ENCODE data around the gene SLC35A2. TPM values are rescaled to one million over a fixed set of nuclear protein-coding genes. Genes with fewer than 3 reads are reported as not detected.
"Not testable (repeated sequence)": the region's sequence is repeated elsewhere in the genome, so short reads cannot be mapped to it uniquely, and the experiment has no call there.

Gene SLC35A2
- total RNA-seq, 1 experiment from 2014 or later: 12.7 TPM

DNA sequence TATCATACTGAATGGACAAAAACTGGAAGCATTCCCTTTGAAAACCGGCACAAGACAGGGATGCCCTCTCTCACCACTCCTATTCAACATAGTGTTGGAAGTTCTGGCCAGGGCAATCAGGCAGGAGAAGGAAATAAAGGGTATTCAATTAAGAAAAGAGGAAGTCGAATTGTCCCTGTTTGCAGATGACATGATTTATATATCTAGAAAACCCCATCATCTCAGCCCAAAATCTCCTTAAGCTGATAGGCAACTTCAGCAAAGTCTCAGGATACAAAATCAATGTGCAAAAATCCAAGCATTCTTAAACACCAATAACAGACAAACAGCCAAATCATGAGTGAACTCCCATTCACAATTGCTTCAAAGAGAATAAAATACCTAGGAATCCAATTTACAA is 39.4 kb downstream of the SLC35A2 start:
- not testable (repeated sequence) for H3K9me2 ChIP-seq (replicated peaks; ENCODE audit: insufficient read depth, low read length); H3K4me2 ChIP-seq (ENCODE audit: low read depth, low read length, poor library complexity, severe bottlenecking); DNase-seq; H3K79me2 ChIP-seq (ENCODE audit: low read length); H3K9ac ChIP-seq (ENCODE audit: low read length); H3K27ac ChIP-seq (ENCODE audit: low read length); H3K36me3 ChIP-seq (ENCODE audit: insufficient read depth, low read length); H3K27me3 ChIP-seq (ENCODE audit: low read length); H3K4me1 ChIP-seq (ENCODE audit: low read length); H2AFZ ChIP-seq (ENCODE audit: low read length); H3K4me3 ChIP-seq (ENCODE audit: low read length); H4K20me1 ChIP-seq (ENCODE audit: insufficient read depth, low read depth, low read length); H3K9me3 ChIP-seq (ENCODE audit: low read length)

DNA sequence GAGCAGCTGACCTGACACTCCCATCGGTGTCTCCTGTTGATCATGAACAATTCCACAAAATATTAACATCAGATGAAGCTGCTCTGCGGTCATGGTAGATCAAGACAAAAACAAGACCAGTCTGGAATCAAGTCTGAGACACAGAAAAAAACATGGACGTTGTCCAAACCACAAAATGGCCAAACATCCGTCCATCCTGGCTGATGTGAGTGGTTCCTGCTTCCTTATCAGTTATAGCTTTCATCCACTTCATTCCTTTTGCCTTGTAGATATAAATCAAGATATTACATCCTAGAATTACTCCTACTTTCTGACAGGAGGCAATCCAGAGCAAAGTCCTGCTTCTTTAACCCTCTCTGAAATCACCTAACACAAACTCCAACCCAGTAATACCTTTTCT is 47.2 kb downstream of the SLC35A2 start:
- no peaks in the 10 kb centered on the region for H4K20me1 ChIP-seq (ENCODE audit: insufficient read depth, low read depth, low read length)
- no peaks in the 10 kb centered on the region for H3K79me2 ChIP-seq (ENCODE audit: low read length)
- H2AFZ ChIP-seq (ENCODE audit: low read length): no peak overlapping the region
- no peak overlapping the region for H3K4me2 ChIP-seq (ENCODE audit: low read depth, low read length, poor library complexity, severe bottlenecking)
- H3K36me3 ChIP-seq (ENCODE audit: insufficient read depth, low read length): no peaks in the 10 kb centered on the region
- no peak overlapping the region for H3K4me3 ChIP-seq (ENCODE audit: low read length)
- H3K9me2 ChIP-seq (replicated peaks; ENCODE audit: insufficient read depth, low read length): no peaks in the 10 kb centered on the region
- no peaks in the 10 kb centered on the region for H3K9me3 ChIP-seq (ENCODE audit: low read length)
- H3K4me1 ChIP-seq (ENCODE audit: low read length): no peaks in the 10 kb centered on the region
- H3K27ac ChIP-seq (ENCODE audit: low read length): no peak overlapping the region
- H3K27me3 ChIP-seq (ENCODE audit: low read length): no peaks in the 10 kb centered on the region
- H3K9ac ChIP-seq (ENCODE audit: low read length): no peak overlapping the region
- DNase-seq: no peak

DNA sequence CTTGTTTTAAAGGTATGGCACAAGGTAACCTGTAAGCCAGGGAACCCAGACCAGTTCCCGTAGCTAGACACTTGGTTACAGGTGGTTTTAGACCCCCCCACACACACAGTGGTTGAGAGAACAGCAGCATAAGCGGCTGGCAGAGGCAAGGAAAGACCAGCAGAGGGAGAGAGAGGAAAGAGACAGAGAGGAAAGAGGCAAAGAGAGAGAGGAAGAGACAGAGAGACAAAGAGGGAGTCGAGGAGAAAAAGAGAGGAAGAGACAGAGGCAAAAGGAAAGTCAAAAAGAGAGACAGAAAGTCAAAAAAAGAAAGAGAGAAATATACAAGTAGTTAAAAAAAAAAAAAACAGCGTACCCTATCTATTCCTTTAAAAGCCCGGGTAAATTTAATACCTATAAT is 56.5 kb downstream of the SLC35A2 start:
- no peak overlapping the region for H3K4me2 ChIP-seq (ENCODE audit: low read depth, low read length, poor library complexity, severe bottlenecking)
- peaks cover 8% of the 10 kb centered on the region for H3K4me1 ChIP-seq (ENCODE audit: low read length)
- H3K9me3 ChIP-seq (ENCODE audit: low read length): no peaks in the 10 kb centered on the region
- H3K9me2 ChIP-seq (replicated peaks; ENCODE audit: insufficient read depth, low read length): no peaks in the 10 kb centered on the region
- DNase-seq: no peak
- no peaks in the 10 kb centered on the region for H3K36me3 ChIP-seq (ENCODE audit: insufficient read depth, low read length)
- H2AFZ ChIP-seq (ENCODE audit: low read length): no peak overlapping the region
- H3K27ac ChIP-seq (ENCODE audit: low read length): no peak overlapping the region
- H3K4me3 ChIP-seq (ENCODE audit: low read length): no peak overlapping the region
- H3K27me3 ChIP-seq (ENCODE audit: low read length): no peaks in the 10 kb centered on the region
- H3K79me2 ChIP-seq (ENCODE audit: low read length): no peaks in the 10 kb centered on the region
- no peak overlapping the region for H3K9ac ChIP-seq (ENCODE audit: low read length)
- H4K20me1 ChIP-seq (ENCODE audit: insufficient read depth, low read depth, low read length): no peaks in the 10 kb centered on the region

DNA sequence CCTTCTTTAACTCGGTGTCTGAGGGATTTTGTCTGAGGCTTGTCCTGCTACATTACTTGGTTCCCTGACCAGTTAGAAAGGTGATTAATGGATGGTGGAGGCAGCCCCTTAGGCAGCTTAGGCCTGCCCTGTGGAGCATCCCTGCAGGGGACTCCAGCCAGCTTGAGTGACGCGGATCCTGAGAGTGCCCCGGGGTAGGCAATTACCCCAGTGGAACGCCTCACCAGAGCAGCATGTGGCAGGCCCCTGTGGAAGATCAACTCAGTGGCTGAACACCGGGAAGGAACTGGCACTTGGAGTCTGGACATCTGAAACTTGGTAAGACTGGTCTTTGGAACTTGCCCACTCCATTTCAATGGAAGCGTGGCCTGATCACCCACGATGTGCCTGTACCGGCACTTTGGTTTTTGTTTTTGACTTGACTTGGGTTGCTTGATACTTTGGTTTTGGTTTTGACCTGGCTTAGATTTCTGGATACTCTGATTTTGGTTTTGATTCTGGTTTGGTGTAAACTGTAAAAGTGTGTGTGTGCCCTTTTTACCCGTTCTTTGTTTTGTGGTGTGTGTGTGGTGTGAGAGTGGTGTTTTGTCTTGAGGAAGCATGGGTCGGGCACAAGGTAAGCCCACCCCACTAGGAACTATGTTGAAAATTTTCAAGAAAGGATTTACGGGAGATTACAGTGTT is 57.2 kb downstream of the SLC35A2 start:
- H2AFZ ChIP-seq (ENCODE audit: low read length); H3K4me1 ChIP-seq (ENCODE audit: low read length); DNase-seq; H3K4me2 ChIP-seq (ENCODE audit: low read depth, low read length, poor library complexity, severe bottlenecking); H3K27ac ChIP-seq (ENCODE audit: low read length); H3K9me3 ChIP-seq (ENCODE audit: low read length); H3K9me2 ChIP-seq (replicated peaks; ENCODE audit: insufficient read depth, low read length); H3K79me2 ChIP-seq (ENCODE audit: low read length); H3K36me3 ChIP-seq (ENCODE audit: insufficient read depth, low read length); H3K27me3 ChIP-seq (ENCODE audit: low read length); H4K20me1 ChIP-seq (ENCODE audit: insufficient read depth, low read depth, low read length); H3K4me3 ChIP-seq (ENCODE audit: low read length); H3K9ac ChIP-seq (ENCODE audit: low read length): not testable (repeated sequence)

DNA sequence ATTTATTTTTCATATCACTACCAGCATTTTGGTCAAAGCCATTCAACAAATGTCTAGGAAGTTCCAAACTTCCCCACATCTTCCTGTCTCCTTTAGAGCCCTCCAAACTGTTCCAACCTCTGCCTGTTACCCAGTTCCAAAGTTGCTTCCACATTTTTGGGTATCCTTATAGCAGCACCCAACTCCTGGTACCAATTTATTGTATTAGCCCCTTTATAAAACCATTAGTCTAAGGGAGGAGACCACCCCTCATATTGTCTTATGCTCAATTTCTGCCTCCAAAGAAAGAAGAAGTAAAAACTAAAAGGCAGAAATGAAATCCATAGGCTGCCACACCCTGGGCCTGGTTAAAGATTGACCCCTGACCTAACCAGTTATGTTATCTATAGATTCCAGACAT is 58.0 kb downstream of the SLC35A2 start:
- Histone ChIP-seq H3K4me2 (ENCODE audit: low read depth, low read length, poor library complexity, severe bottlenecking) (peak overlapping the region; percentile 23), H3K4me1 (ENCODE audit: low read length) (peaks cover 13% of the 10 kb centered on the region)
- H3K9ac ChIP-seq (ENCODE audit: low read length); H3K9me2 ChIP-seq (replicated peaks; ENCODE audit: insufficient read depth, low read length); H3K4me3 ChIP-seq (ENCODE audit: low read length); H3K27ac ChIP-seq (ENCODE audit: low read length); H4K20me1 ChIP-seq (ENCODE audit: insufficient read depth, low read depth, low read length); H2AFZ ChIP-seq (ENCODE audit: low read length); H3K9me3 ChIP-seq (ENCODE audit: low read length); DNase-seq; H3K36me3 ChIP-seq (ENCODE audit: insufficient read depth, low read length); H3K79me2 ChIP-seq (ENCODE audit: low read length); H3K27me3 ChIP-seq (ENCODE audit: low read length): not testable (repeated sequence)

Small RNA genes within 50 kb of the gene (small RNA-seq; reads per million reads assigned to genes)
- 0.16 reads per million for gene RNU6-722P

Other genes starting within 250 kb of the SLC35A2 start
- 63.4 and 83.6 TPM in 2 replicates for gene WAS, start 227.8 kb downstream of the SLC35A2 start, total RNA-seq (2014; rRNA removed; shearing (Covaris generic); ENCODE audit: low replicate concordance)
- 9.5 and 12.2 TPM in 2 replicates for gene SUV39H1, start 214.9 kb downstream of the SLC35A2 start, total RNA-seq (2014; rRNA removed; shearing (Covaris generic); ENCODE audit: low replicate concordance)
- gene GLOD5, start 149.9 kb downstream of the SLC35A2 start, total RNA-seq (2014; rRNA removed; shearing (Covaris generic); ENCODE audit: low replicate concordance): not detected in 2 replicates
- not detected in 2 replicates for gene GATA1, start 125.1 kb downstream of the SLC35A2 start, total RNA-seq (2014; rRNA removed; shearing (Covaris generic); ENCODE audit: low replicate concordance)
- 25.1 and 38.7 TPM in 2 replicates for gene HDAC6, start 109.6 kb downstream of the SLC35A2 start, total RNA-seq (2014; rRNA removed; shearing (Covaris generic); ENCODE audit: low replicate concordance)
- gene ERAS, start 85.1 kb downstream of the SLC35A2 start, total RNA-seq (2014; rRNA removed; shearing (Covaris generic); ENCODE audit: low replicate concordance): not detected in 2 replicates
- gene PCSK1N, start 76.0 kb downstream of the SLC35A2 start, total RNA-seq (2014; rRNA removed; shearing (Covaris generic); ENCODE audit: low replicate concordance): not detected in 2 replicates
- gene TIMM17B, start 13.9 kb downstream of the SLC35A2 start, total RNA-seq (2014; rRNA removed; shearing (Covaris generic); ENCODE audit: low replicate concordance): 84.5 and 108 TPM in 2 replicates
- 40.3 and 78.0 TPM in 2 replicates for gene PQBP1, start 13.7 kb downstream of the SLC35A2 start, total RNA-seq (2014; rRNA removed; shearing (Covaris generic); ENCODE audit: low replicate concordance)
- gene PIM2, start 7.4 kb upstream of the SLC35A2 start, total RNA-seq (2014; rRNA removed; shearing (Covaris generic); ENCODE audit: low replicate concordance): 23.1 and 33.8 TPM in 2 replicates
- 36.2 and 57.4 TPM in 2 replicates for gene OTUD5, start 46.0 kb upstream of the SLC35A2 start, total RNA-seq (2014; rRNA removed; shearing (Covaris generic); ENCODE audit: low replicate concordance)
- 2.2 and 2.6 TPM in 2 replicates for gene KCND1, start 60.2 kb upstream of the SLC35A2 start, total RNA-seq (2014; rRNA removed; shearing (Covaris generic); ENCODE audit: low replicate concordance)
- 18.0 and 37.6 TPM in 2 replicates for gene GRIPAP1, start 90.6 kb upstream of the SLC35A2 start, total RNA-seq (2014; rRNA removed; shearing (Covaris generic); ENCODE audit: low replicate concordance)
- 4.4 and 11.8 TPM in 2 replicates for gene TFE3, start 131.7 kb upstream of the SLC35A2 start, total RNA-seq (2014; rRNA removed; shearing (Covaris generic); ENCODE audit: low replicate concordance)
- not detected in 2 replicates for gene CCDC120, start 147.4 kb upstream of the SLC35A2 start, total RNA-seq (2014; rRNA removed; shearing (Covaris generic); ENCODE audit: low replicate concordance)
- gene PRAF2, start 162.4 kb upstream of the SLC35A2 start, total RNA-seq (2014; rRNA removed; shearing (Covaris generic); ENCODE audit: low replicate concordance): 0.34 and 2.5 TPM in 2 replicates
- 80.3 and 115 TPM in 2 replicates for gene WDR45, start 168.2 kb upstream of the SLC35A2 start, total RNA-seq (2014; rRNA removed; shearing (Covaris generic); ENCODE audit: low replicate concordance)
- gene GPKOW, start 212.1 kb upstream of the SLC35A2 start, total RNA-seq (2014; rRNA removed; shearing (Covaris generic); ENCODE audit: low replicate concordance): 8.2 and 20.7 TPM in 2 replicates